Occipital lobe (tissue), 2 donors: Measurements from ENCODE around the gene SLCO2B1. TPM values are rescaled to one million over a fixed set of nuclear protein-coding genes. Genes with fewer than 3 reads are reported as not detected.

ENCODE experiments used
- DNase-seq: peaks from one replicate; lab custom pipeline; 2025; lab: John Stamatoyannopoulos, UW
- total RNA-seq: library from RNA; depleted of rRNA; stranded (reverse); fragments of >200 nt; gene quantifications from one replicate; pipeline ENCODE4 v1.2.3, GENCODE V29; 2014

The SLCO2B1 gene
- total RNA-seq, 1 donor from 2014 or later = 9.2 TPM

DNA sequence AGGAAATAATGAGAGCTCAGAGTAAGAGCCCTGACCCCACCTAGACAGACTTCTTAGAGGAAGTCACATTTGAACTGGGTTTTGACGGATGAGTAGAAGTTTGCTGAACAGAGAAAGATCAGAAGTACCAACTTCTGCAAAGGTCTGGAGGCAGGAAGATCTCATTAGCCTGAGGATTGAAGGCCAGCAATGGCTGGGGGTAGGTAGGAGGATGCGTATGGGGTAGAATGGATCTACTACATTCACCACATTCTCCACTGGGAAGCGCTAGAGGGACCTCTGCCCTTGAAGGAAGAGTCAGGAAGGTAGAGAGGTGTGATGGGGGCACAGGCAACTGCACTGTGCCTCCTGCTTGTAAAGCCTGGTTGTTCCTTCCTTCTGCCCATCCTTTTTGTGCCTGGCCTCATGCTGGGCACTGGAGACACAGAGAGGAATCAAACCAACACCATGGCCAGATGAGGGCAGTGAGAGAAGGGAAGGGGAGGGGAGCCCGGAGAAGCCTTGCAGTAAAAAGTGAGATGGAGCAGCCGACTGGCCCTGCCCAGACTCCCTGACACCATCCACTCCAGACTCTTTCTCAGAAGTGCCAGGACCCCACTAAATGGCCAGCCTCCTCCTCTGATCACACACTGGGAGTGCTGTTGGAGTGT is 94.6 kb downstream of the SLCO2B1 start:
- no peak for DNase-seq

DNA sequence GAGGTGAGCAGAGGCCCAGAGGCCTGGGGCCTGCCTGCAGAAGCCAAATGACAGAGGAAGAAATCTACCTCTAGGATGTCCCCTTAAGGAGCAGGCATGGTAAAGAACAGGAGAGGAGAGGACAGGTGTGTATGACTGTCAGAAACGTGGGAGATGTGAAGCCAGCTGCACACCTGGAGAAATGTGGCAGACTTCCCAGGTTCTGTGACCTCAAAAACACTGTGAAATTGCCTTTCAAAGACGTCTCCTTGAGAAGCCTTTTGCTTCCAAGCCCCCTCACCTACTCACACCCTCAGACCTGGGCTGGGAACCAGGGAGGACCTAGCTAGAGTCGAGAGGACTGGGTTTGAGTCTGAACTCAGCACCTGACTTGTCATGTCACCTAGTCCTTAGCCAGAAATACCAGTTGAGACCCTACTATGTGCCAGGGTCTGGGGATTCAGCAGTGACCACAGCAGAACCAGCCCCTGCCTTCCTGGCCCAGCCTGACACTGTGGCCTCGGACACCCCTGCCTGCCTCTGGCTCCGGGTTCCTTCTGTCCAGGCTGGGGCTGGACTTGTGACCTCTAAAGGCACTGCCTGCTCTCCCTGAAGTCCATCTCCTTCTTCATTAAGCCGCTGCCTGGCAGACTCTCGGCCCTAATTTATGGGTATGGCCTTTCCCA is 95.2 kb downstream of the SLCO2B1 start:
- DNase-seq = no peak

GRCh38 chr11:75246671-75247350 is 95.9 kb downstream of the SLCO2B1 start:
- DNase-seq = no peak

GRCh38 chr11:75248924-75249256 is 98.0 kb downstream of the SLCO2B1 start:
- DNase-seq = no peak

DNA sequence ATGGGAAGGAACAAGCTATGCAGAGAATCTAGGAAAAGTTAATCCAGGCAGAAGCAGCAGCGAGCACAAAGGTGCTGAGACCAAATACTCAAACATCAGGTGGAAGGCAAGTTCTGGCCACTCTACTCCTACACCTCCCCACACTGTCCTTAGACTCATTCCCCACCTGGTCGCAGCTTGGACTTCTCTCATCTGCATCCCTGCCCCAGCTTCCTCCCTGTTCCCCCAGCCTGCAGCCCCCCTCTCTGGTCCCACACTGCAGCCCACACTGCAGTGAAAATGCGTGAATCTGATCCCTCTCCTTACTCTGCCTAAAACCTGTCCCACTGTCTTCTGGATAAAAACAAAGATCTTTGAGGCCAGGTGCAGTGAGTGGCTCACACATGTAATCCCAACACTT is 98.8 kb downstream of the SLCO2B1 start:
- no peak for DNase-seq

- DNase-seq = no peak
These were observed 103.4 kb downstream of the SLCO2B1 start for GRCh38 chr11:75254326-75254725.

Other genes starting within 250 kb of the SLCO2B1 start
- gene XRRA1, start 202.0 kb upstream of the SLCO2B1 start, total RNA-seq = 10.1 TPM
- 20.1 TPM for gene SPCS2, start 201.8 kb upstream of the SLCO2B1 start, total RNA-seq
- 19.0 TPM for gene NEU3, start 162.2 kb upstream of the SLCO2B1 start, total RNA-seq
- not detected for gene OR2AT4, start 54.2 kb upstream of the SLCO2B1 start, total RNA-seq
- gene TPBGL, start 89.7 kb downstream of the SLCO2B1 start, total RNA-seq = under 0.01 TPM
- 55.4 TPM for gene ARRB1, start 200.6 kb downstream of the SLCO2B1 start, total RNA-seq
- 1,342 TPM for gene RPS3, start 248.4 kb downstream of the SLCO2B1 start, total RNA-seq